Measurements from ENCODE around the gene ANKS1A.

Gene ANKS1A

GRCh38 chr6:35076997-35077712 is 188.1 kb downstream of the ANKS1A start:
- no peak for DNase-seq

DNA sequence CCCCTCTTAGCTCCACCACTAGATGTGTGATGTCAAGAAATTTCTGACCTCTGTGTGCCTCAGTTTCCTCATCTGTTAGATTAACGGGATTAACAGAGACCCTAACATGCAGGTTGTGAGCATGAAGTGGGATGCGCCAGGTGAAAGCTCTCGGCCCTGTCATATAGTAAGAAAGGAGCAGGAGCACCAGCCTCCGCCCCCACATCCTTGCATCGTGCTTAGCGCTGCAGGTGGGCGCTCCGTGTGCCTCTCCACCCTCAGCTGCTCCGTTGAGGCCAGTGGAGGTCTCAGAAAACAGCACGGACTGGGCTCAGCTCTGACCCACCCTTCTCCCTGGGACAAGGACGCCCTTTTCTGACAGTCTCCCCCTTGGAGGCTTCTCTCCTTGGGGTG is 188.7 kb downstream of the ANKS1A start:
- no peak for DNase-seq

DNA sequence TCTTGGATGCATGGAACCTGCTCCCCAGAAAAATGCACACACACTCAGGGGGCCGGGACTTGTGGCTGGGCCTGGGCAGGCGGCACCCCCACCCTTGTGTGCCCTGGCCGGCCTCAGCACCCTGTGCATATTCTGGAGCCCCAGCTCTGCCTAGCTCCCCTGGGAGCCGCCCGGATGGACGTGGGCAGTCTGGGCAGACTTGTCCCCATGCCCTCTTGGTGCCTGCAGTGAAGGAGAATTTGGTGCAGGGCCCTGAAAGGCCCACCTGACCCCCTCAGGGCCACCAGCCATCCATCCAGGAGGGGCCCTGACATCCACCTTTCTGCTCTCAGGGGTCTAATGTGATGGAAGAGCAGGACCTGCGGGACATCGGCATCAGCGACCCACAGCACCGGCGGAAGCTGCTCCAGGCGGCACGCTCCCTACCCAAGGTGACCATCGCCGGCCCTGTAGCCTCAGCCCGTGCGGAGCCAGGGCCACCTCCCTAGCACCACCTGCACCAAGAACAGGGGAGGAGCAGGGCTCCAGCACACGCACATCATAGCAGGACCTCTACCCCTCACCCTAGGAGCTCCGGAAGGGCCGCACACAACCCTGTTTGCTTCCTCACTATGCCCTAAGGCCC is 189.3 kb downstream of the ANKS1A start:
- DNase-seq = no peak

DNA sequence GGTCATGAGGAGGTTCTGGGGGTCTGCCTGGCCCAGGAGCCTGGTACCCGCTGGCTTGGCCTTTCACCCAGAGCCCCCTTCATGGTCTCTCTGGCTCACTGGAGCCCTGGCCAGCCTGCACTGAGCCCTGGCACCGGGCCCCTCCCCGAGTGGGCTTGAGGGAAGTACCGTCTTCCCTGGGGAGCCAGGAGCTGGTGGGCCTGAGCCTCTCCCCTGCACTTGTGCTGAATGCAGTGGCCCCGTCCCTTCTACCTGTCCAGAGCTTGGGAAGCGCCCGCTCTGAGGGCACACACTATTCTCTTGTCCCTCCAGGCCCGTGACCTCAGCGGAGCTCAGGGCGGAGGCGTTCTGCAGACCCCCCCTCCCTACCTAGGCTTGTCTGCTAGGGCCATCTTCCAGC is 189.8 kb downstream of the ANKS1A start:
- no peak for DNase-seq

DNA sequence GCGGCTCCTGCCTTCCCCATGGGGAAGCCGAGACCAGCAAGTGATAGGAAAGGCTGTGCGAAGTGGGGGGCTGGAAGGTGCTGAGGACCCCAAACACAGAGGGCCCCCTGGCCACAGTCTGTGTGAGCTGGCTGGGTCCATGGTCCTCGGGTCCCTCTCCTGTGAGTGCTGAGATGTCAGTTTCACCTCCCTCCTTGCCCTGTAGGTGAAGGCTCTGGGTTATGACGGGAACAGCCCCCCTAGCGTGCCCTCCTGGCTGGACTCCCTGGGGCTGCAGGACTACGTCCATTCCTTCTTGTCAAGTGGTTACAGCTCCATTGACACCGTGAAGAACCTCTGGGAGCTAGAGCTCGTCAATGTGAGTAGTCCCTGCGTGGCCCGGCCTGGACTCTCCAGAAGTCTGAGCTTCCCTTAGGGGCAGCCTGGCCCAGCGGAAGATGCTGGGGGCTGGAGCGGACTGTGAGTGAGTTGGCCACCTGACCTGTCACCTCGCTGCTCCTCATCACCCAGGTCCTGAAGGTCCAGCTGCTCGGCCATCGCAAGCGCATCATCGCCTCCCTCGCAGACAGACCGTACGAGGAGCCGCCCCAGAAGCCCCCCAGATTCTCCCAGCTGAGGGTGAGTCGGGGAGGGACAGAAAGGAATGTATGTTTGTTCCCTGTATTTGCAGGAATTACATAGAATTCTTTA is 190.4 kb downstream of the ANKS1A start:
- DNase-seq = no peak

GRCh38 chr6:35080016-35080680 is 191.1 kb downstream of the ANKS1A start:
- DNase-seq = no peak

DNA sequence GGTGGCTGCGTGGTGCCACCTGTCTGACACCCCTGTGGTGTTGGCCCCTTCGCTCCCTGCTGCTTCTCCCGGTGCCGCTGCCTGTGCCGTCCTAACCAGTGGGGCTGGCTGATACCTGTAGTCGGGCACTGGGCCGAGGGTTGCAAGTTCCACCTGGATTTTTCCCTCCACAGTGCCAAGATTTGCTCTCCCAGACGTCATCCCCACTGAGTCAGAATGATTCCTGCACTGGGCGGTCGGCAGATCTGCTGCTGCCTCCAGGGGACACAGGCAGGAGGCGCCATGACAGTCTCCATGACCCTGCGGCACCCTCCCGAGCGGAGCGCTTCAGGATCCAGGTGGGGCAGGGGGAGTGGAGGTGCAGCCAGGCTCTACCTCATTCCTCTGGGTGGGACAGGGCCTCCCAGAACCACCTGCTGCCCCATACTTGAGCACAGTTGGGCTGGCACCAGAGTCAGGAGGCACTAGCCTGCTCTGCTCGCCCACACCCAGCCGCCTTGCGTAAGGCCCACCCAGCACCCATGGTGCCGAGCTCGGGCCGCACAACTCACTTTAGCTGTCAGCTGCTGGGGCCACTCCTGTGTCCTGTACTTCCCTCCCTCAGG is 191.9 kb downstream of the ANKS1A start:
- no peak for DNase-seq

- DNase-seq = no peak
Observed at GRCh38 chr6:35081426-35081851, 192.4 kb downstream of the ANKS1A start.

DNA sequence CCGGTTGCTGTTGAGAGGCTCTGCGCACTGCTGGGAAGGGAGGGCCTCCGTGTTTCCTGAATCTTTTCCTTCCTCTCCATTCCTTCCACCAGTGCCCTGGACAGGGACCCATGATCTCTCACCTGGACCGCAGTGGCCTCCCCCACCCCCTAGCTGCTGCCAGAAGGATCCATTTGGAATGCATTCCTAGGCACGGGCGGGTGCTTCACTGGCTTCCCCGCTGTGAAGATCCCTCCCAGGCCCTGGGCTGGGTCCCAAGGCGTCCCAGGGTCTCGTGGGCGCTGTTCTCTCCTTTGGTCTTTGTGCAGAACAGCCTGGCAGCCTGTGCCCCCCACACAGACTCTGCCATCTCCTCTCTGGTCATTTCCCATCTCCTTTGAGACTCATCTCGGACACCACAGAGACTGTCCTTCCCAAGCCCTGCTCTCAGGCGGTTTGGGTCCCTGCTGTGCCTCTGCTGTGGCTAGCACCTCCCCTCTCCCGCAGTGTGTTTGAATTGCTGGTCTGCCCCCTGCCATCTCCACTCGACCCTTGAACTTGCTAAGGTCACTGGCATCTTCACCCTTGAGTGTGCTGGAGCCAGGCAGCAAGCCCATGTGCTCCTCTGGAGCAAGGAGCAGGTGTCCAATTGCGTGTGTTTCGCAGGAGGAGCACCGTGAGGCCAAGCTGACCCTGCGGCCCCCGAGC is 193.1 kb downstream of the ANKS1A start:
- no peak for DNase-seq

- no peak for DNase-seq
Observed at GRCh38 chr6:35082733-35083403, 193.8 kb downstream of the ANKS1A start.

- no peak for DNase-seq
Observed at GRCh38 chr6:35083507-35083906, 194.5 kb downstream of the ANKS1A start.

DNA sequence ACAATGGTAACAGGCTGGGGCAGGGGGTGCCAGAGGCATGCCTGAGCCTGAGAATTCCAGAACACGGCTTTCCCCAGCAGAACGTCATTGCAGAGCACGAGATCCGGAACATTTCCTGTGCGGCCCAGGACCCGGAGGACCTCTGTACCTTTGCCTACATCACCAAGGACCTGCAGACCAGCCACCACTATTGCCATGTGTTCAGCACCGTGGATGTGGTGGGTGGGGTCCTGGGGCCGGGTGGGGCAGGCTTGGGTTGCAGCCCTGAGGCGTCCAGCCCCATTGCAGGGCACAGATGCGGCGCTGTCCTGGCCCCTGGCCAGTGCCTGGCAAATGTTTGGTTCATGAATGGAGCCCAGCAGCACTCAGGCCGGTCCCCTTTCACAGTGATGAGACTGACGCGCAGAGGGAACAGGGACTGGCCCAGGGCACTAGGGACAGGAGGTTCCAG is 195.0 kb downstream of the ANKS1A start:
- DNase-seq = no peak

DNA sequence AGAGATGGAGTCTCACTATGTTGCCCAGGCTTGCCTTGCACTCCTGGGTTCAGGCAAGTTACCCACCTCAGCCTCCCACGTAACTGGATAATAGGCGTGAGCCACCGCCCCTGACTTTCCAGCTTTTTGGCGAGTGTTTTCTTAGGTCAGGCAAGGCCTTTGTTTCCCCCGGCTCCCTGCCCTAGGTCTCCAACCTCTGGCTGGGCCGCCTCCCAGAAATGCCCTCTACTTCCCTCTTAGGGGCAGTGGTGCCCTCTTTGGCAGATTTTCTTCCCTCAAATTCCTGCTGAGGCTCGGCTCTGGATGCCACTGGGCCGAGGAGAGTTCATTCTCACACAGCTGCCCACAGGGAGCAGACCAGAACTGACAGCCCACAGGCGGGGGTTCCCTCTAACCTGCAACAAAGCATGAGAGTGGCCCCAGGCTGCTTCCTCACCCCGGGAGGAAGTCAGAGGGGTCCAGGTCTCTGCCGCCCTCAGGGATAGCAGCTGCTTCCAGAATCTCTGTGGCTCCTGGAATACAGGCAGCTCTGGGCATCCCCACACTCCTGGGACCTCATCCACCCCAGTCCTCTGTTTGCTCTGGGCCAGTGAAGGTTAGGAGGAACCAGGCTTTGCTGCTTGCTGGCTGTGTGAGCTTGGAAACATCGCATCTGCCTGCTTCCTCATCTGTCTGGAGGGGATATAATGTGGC is 195.6 kb downstream of the ANKS1A start:
- no peak for DNase-seq

- DNase-seq = no peak
Observed at GRCh38 chr6:35085359-35086281, 196.6 kb downstream of the ANKS1A start.

DNA sequence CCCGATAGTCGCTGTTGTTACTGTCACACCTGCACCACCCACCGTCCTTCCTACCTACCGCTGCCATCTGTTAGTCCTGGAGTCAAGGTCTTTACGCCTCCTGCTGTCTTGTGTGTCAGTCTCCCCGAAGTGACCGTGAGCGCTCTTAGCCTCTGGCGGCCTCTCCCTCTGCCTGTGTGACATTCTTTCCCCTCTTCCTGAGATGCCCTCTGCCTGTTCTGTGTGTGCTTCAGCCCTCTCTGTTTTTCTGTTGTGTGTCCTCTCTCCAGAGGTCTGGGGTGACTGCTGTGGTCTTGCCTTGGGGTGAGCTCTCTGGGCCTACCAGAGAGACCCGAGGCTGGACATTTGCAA is 197.2 kb downstream of the ANKS1A start:
- no peak for DNase-seq

DNA sequence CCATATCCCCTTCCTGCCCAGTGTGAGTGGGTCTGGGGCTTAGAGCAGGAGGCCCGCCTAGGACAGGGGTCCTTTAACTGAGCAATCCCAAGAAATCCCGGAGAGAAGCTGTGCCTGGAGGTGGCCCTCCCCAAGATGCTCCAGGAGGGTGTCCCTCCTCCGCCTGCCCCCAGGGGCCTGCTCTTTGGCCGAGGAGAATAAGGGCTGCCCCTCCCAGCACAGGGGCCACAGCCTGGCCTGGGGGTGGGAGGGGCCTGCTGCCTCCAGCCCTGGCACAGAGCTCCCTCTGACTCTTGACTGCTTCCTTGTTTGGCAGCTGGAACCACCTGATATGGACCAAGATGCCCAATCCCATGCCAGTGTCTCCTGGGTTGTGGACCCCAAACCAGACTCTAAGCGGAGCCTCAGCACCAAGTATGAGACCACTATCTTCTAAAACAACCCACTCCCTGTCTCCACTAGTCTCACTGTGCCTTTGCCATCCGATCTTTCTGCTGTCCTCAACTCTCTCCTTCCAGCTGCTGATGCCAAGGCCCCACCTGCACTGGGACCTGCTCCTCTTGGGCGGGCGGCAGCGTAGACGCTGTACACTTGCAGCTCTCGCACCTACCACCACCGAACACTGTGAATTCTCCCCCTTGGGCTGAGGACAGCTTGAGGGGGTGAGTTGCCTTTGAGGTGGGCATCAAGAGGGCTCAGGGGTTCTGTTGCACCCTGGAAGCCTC is 197.7 kb downstream of the ANKS1A start:
- no peak for DNase-seq

DNA sequence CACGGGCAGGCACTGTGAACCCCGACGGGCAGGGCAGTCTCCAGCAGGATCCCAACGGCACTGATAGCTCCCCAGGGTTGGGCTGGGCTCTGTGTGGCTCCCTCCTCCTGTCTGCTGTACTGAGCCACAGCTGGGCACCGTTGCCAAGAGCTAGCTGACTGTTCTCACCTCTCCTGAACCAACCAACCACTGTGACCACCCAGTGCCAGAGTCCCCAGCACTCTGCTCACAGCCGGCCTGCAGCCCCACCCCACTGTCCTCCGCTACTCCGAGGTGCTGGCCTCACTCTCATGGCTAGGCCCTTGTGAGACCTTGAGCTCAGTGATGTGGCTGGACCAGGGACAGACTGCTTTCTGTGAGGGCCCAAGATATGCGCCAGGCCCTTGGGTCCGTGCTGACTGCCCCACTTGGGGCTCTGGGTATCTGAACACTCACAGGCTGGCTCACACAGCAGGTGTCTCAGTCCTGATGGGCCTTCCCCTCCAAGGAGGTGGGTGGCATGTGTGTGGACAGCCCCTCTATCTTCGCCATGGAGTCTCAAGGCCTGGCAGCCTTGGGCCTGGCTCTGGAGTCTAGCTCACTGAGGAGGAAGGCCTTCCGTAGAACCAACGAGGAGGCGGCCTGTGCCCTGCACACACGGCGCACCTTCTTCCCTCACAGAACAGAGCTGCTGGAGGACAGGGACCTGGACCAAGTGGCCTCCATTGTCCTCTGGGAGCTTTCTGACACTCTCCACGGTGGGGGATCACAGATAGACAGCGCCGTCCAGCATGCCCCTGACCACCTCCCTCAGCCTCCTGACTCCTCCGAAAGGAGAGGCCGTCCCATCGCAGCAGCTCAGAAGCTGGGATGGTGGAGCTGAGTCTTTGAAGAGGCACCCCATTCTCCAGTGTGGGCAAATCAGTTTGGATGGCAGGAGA is 198.6 kb downstream of the ANKS1A start:
- no peak for DNase-seq
